PC-9 (cell line): ENCODE results near the gene SEC22A. TPM values are rescaled to one million over a fixed set of nuclear protein-coding genes. Genes with fewer than 3 reads are reported as not detected.

Source experiments
- BruUV-seq: library from RNA; stranded (reverse); fragments of 400-500 nt; replicated peaks from 2 replicates; lab custom pipeline; 2021; lab: Mats Ljungman, UMichigan
- CTCF ChIA-PET: fragments of 300-600 bp; sonication (Branson Sonifier 250); formaldehyde crosslinking; loops from one replicate; lab custom pipeline; 2022; ENCODE audit warnings: antibody characterized with exemption; lab: Charles Lee
- POLR2A ChIA-PET: fragments of 300-600 bp; sonication (Branson Sonifier 250); formaldehyde crosslinking; loops from one replicate; lab custom pipeline; 2022; ENCODE audit warnings: antibody characterized with exemption; ENCODE audit not compliant: unreplicated experiment; lab: Charles Lee
- DNase-seq, 2 experiments: peaks; one replicate each; pipeline versions ENCODE4 v3.0.0 to v3.0.0-alpha.2; 2015 to 2022; ENCODE audit warnings: mixed read lengths in 1 of 2
- H2AFZ ChIP-seq: fragments of 200-600 bp; sonication (generic); 2 replicates; pipeline ENCODE4 v1.8.1; 2017; ENCODE audit warnings: antibody characterized with exemption
- H3F3A ChIP-seq: fragments of 200-600 bp; sonication (generic); 2 replicates; pipeline ENCODE4 v1.8.1; 2017; ENCODE audit warnings: antibody characterized with exemption, mild to moderate bottlenecking, low read depth; ENCODE audit not compliant: insufficient read depth
- H3K27ac ChIP-seq: fragments of 200-600 bp; sonication (generic); 2 replicates; pipeline ENCODE4 v1.6.1; 2016; ENCODE audit warnings: mixed run types
- H3K27me3 ChIP-seq: fragments of 200-600 bp; sonication (generic); 2 replicates; pipeline ENCODE4 v1.6.1; 2016; ENCODE audit warnings: low read depth, mixed run types; ENCODE audit not compliant: insufficient read depth
- H3K36me3 ChIP-seq: fragments of 200-600 bp; sonication (generic); 2 replicates; pipeline ENCODE4 v1.6.1; 2016; ENCODE audit warnings: low read depth, mixed run types
- H3K4me1 ChIP-seq: fragments of 200-600 bp; sonication (generic); replicated peaks from 2 replicates; pipeline ENCODE4 v1.6.1; 2016; ENCODE audit warnings: mixed run types; ENCODE audit not compliant: insufficient read depth
- H3K4me2 ChIP-seq: fragments of 200-600 bp; sonication (generic); 2 replicates; pipeline ENCODE4 v1.6.1; 2017; ENCODE audit warnings: mixed run types
- H3K4me3 ChIP-seq: fragments of 200-600 bp; sonication (generic); 2 replicates; pipeline ENCODE4 v1.6.1; 2016; ENCODE audit warnings: mixed run types
- H3K79me2 ChIP-seq: fragments of 200-600 bp; sonication (generic); 2 replicates; pipeline ENCODE4 v1.6.1; 2017; ENCODE audit warnings: low read depth, mixed run types
- H3K9me2 ChIP-seq: fragments of 200-600 bp; sonication (generic); 2 replicates; pipeline ENCODE4 v1.8.1; 2017; ENCODE audit warnings: mild to moderate bottlenecking; ENCODE audit not compliant: insufficient read depth
- H3K9me3 ChIP-seq: fragments of 200-600 bp; sonication (generic); 2 replicates; pipeline ENCODE4 v1.8.1; 2016; ENCODE audit warnings: low read depth; ENCODE audit not compliant: insufficient read depth
- H4K20me1 ChIP-seq: fragments of 200-600 bp; sonication (generic); 2 replicates; pipeline ENCODE4 v1.8.1; 2017; ENCODE audit not compliant: insufficient read depth
- CTCF ChIP-seq: fragments of 200-600 bp; sonication (generic); conservative IDR thresholded peaks from 2 replicates; pipeline ENCODE4 v1.6.1; 2017; ENCODE audit warnings: mixed run types, antibody characterized with exemption, mild to moderate bottlenecking, moderate library complexity
- EZH2 ChIP-seq: fragments of 200-600 bp; sonication (generic); IDR thresholded peaks from 2 replicates; pipeline ENCODE4 v1.8.0; 2017; ENCODE audit warnings: antibody characterized with exemption, low read depth
- intact Hi-C: fragments of 100-400 bp; cut with micrococcal nuclease; formaldehyde crosslinking; loops from one replicate; pipeline ENCODE4 v1.10.0; 2022; ENCODE audit not compliant: unreplicated experiment
- total RNA-seq: library from RNA; stranded (reverse); gene quantifications from 2 replicates; pipeline ENCODE4 v1.2.3, GENCODE V29; 2021

SEC22A gene
- total RNA-seq, 1 experiment from 2014 or later, result 20.2 TPM

GRCh38 chr3:123153125-123154019, 48.4 kb upstream of the SEC22A start:
- no TSS peak for BruUV-seq
- CTCF ChIA-PET, result no interaction called here
- DNase-seq, result no peak
- Histone ChIP-seq H3K4me3 (no peak overlapping the region), H3K79me2 (no peaks in the 10 kb centered on the region), H3K9me3 (no peaks in the 10 kb centered on the region), H3K36me3 (no peaks in the 10 kb centered on the region), H3K9me2 (no peaks in the 10 kb centered on the region), H2AFZ (no peak overlapping the region), H4K20me1 (no peaks in the 10 kb centered on the region), H3K4me1 (no peaks in the 10 kb centered on the region), H3K4me2 (no peak overlapping the region), H3K27me3 (no peaks in the 10 kb centered on the region), H3K27ac (no peak overlapping the region), H3F3A (no peaks in the 10 kb centered on the region)
- intact Hi-C loops, result no loop called here
- TF ChIP-seq CTCF (no peak), EZH2 (no peak)
- POLR2A ChIA-PET, result no interaction called here

GRCh38 chr3:123154020-123154985, 47.4 kb upstream of the SEC22A start:
- TF ChIP-seq EZH2 (no peak), CTCF (no peak)
- Histone ChIP-seq H3K79me2 (no peaks in the 10 kb centered on the region), H3F3A (no peaks in the 10 kb centered on the region), H3K9me3 (no peaks in the 10 kb centered on the region), H3K4me2 (no peak overlapping the region), H3K36me3 (no peaks in the 10 kb centered on the region), H4K20me1 (no peaks in the 10 kb centered on the region), H3K4me3 (no peak overlapping the region), H3K9me2 (no peaks in the 10 kb centered on the region), H2AFZ (no peak overlapping the region), H3K4me1 (no peaks in the 10 kb centered on the region), H3K27ac (no peak overlapping the region), H3K27me3 (no peaks in the 10 kb centered on the region)
- CTCF ChIA-PET, result no interaction called here
- POLR2A ChIA-PET, result no interaction called here
- DNase-seq, result no peak
- intact Hi-C loops, result no loop called here
- BruUV-seq, result no TSS peak

GRCh38 chr3:123155471-123156011, 46.2 kb upstream of the SEC22A start:
- ChIA-PET POLR2A (no interaction called here), CTCF (no interaction called here)
- no TSS peak for BruUV-seq
- no peak overlapping the region for H3K27ac ChIP-seq
- H3K9me2 ChIP-seq, result no peaks in the 10 kb centered on the region
- TF ChIP-seq EZH2, result no peak
- no peak for TF ChIP-seq CTCF
- H3K36me3 ChIP-seq, result no peaks in the 10 kb centered on the region
- no peaks in the 10 kb centered on the region for H3K4me1 ChIP-seq
- no peak for DNase-seq
- intact Hi-C loops, result no loop called here
- no peaks in the 10 kb centered on the region for H3K9me3 ChIP-seq
- H3K79me2 ChIP-seq, result no peaks in the 10 kb centered on the region
- no peaks in the 10 kb centered on the region for H3K27me3 ChIP-seq
- H3K4me3 ChIP-seq, result no peak overlapping the region
- no peak overlapping the region for H3K4me2 ChIP-seq
- H2AFZ ChIP-seq, result no peak overlapping the region
- H4K20me1 ChIP-seq, result no peaks in the 10 kb centered on the region
- no peaks in the 10 kb centered on the region for H3F3A ChIP-seq
